ENCODE measurements around the gene CBLC. TPM values are rescaled to one million over a fixed set of nuclear protein-coding genes. Genes with fewer than 3 reads are reported as not detected.
"Not testable (repeated sequence)": the region's sequence is repeated elsewhere in the genome, so short reads cannot be mapped to it uniquely, and the experiment has no call there.

CBLC gene
- total RNA-seq, 4 donors from 2014 or later: 26.9 to 75.7 (median 49.1) TPM

DNA sequence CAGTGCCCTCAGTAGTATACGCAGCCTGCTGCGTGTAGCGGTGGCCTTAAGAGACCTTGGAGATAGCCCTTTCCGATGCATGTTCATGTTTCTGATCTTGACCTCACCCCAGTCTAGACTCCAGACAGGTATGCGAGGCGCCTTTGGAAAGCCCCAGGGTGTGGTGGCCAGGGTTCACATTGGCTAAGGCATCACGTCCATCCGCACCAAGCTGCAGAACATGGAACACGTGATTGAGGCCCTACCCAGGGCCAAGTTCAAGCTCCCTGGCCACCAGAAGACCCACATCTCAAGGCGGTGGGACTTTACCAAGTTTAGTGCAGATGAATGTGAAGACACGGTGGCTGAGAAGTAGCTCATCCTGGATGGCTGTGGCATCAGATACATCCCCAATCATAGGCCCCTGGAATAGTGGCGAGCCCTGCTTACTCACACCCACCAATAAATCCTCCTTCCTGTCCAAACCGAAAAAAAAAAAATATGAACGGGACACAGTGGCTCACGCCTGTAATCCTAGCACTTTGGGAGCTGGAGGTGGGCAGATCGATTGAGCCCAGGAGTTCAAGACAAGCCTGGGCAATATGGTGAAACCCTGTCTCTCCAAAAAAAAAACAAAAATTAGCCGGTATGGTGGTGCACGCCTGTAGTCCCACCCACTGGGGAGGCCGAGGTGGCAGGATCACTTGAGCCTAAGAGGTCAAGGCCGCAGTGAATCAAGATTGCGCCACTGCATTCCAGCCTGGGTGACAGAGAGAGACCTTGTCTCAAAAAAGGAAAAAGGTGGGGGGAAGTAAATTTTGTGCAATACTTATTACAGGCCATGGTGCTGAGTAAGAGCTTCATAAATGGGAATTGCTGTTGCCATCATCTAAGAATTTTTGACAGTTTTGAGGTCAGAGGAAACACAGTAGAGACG, 12.4 kb upstream of the CBLC start:
- intact Hi-C loops (cut with DNase I): no loop called here
- WGBS, 2 donors: 67 to 68% methylated on average over 14 to 16 of the region's 22 CpGs
- H3K4me3 ChIP-seq: no peak overlapping the region
- TF ChIP-seq, protein P1, sequence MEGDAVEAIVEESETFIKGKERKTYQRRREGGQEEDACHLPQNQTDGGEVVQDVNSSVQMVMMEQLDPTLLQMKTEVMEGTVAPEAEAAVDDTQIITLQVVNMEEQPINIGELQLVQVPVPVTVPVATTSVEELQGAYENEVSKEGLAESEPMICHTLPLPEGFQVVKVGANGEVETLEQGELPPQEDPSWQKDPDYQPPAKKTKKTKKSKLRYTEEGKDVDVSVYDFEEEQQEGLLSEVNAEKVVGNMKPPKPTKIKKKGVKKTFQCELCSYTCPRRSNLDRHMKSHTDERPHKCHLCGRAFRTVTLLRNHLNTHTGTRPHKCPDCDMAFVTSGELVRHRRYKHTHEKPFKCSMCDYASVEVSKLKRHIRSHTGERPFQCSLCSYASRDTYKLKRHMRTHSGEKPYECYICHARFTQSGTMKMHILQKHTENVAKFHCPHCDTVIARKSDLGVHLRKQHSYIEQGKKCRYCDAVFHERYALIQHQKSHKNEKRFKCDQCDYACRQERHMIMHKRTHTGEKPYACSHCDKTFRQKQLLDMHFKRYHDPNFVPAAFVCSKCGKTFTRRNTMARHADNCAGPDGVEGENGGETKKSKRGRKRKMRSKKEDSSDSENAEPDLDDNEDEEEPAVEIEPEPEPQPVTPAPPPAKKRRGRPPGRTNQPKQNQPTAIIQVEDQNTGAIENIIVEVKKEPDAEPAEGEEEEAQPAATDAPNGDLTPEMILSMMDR (IDR thresholded peaks at IDR 0.05): no peak
- no peak for TF ChIP-seq POLR2A (IDR thresholded peaks at IDR 0.05)
- DNase-seq: no peak
- peaks cover 0 to 19% (median 3%) of the 10 kb centered on the region in 3 donors for H3K4me1 ChIP-seq
- no peak overlapping the region for H3K27ac ChIP-seq
- H3K36me3 ChIP-seq: peaks cover 3 to 21% (median 5%) of the 10 kb centered on the region in 3 donors
- H3K9me3 ChIP-seq: no peaks in the 10 kb centered on the region
- H3K27me3 ChIP-seq: no peaks in the 10 kb centered on the region

DNA sequence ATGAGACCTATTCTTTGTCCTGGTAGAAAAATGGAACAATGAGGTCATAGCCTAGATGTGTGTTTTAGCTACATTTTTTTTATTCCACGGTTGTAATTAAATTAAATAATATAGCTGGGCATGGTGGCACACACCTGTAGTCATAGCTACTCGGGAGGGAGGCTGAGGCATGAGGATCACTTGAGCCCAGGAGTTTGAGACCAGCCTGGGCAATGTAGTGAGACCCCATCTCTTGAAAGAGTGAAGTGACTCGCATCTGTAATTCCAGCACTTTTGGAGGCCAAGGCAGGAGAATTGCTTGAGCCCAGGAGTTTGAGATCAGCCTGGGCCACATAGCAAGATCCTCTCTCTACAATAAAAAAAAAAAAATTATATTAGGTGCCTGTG, 11.7 kb upstream of the CBLC start:
- intact Hi-C loops (cut with DNase I): no loop called here
- WGBS, 2 donors: 68 to 94% methylated on average over 3 of the region's 3 CpGs
- H3K27ac ChIP-seq: no peak overlapping the region

DNA sequence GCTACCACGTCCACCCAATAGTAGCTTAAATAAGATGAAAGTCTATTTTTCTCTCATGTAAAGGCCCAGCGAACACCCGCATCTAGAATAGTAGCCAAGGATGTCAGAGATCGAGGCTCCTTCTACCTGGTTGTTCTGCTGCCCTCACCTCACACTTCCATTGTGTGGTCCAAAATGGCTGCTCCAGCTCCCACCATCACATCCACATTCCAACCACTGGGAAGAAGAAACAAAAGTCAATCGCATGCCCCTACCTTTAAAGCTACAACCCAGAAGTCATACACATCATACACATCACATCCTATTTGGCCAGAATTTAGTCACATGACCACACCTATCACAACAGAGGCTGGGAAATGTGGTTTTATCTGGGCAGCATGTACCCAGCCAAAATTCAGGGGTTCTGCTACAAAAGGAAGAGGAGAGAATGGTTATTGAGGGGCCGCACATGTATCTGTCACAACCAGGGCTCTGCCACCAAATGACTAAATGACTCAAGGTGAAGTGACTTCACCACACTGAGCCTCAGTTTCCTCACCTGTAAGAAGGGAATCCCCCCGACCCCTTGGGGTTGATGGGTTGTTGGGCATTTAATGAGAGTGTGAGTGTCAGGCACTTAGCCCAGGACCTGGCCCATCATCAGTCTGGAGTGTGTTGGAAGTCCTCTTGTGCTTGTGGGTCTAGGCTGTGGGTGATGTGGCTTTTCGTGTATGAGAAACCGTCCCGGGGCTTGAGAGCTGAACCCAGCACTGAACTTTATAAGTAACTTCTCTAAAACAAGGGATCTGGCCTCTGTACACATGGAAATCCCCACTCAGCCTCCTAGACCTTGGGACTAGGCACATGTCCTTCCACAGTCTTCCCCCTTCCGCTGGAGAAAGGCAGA, 10.2 kb upstream of the CBLC start:
- Histone ChIP-seq H3K27me3 (no peaks in the 10 kb centered on the region), H3K36me3 (no peaks in the 10 kb centered on the region), H3K4me1 (peaks cover 0 to 19% (median 8%) of the 10 kb centered on the region in 3 donors), H3K4me3 (no peak overlapping the region), H3K9me3 (no peaks in the 10 kb centered on the region), H3K27ac (no peak overlapping the region)
- no peak for TF ChIP-seq POLR2A (IDR thresholded peaks at IDR 0.05)
- TF ChIP-seq, protein P1 (IDR thresholded peaks at IDR 0.05): no peak
- intact Hi-C loops (cut with DNase I): no loop called here
- no peak for DNase-seq
- 78 to 85% methylated on average over 8 of the region's 11 CpGs for WGBS, 2 donors

More for the DNA sequence above, 11.7 kb upstream of the CBLC start:
- TF ChIP-seq, protein P1 (IDR thresholded peaks at IDR 0.05): no peak
- no peak for TF ChIP-seq POLR2A (IDR thresholded peaks at IDR 0.05)
- no peaks in the 10 kb centered on the region for H3K9me3 ChIP-seq
- H3K27me3 ChIP-seq: no peaks in the 10 kb centered on the region
- DNase-seq: no peak
- H3K36me3 ChIP-seq: peaks cover 0 to 14% (median 0%) of the 10 kb centered on the region in 3 donors
- peaks cover 0 to 20% (median 7%) of the 10 kb centered on the region in 3 donors for H3K4me1 ChIP-seq
- H3K4me3 ChIP-seq: no peak overlapping the region

DNA sequence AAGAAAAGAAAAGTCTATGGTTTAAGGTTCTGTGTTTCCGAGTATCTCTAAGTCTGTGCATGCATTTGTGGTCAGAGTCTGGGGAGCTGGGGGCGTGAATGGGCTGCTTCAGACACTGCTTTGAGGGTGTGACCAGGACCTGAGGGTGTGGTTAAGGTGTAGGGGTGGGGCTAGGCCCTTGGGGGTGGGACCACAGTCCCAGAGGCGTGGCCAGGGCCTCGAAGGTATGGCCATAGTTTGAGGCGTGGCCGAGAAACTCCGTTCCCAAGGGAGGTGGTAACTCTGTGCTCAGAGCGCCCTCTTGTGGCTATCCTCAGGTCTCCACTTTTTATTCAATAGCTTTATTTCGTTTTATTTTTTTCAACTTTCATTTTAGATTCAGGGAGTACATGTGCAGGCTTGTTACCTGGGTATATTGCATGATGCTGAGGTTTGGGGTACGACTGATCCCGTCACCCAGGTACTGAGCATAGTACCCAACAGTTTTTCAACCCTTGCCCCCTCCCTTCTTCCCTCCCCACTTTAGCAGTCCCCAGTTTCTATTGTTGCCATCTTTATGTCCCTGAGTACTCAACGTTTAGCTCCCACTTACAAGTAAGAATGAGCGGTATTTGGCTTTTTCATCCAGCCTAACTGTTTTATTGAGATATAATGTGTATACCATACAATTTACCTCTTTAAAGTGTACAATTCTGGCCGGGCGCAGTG, 7.0 kb upstream of the CBLC start:
- Histone ChIP-seq H3K36me3 (no peaks in the 10 kb centered on the region), H3K4me3 (peak overlapping the region in 1 of 4 donors; percentile 28), H3K27me3 (no peaks in the 10 kb centered on the region), H3K9me3 (no peaks in the 10 kb centered on the region), H3K27ac (peak overlapping the region in 3 of 4 donors; percentile 44 to 67 (median 48)), H3K4me1 (peaks cover 4 to 35% (median 16%) of the 10 kb centered on the region in 3 donors)
- TF ChIP-seq POLR2A (IDR thresholded peaks at IDR 0.05): no peak
- TF ChIP-seq, protein P1 (IDR thresholded peaks at IDR 0.05): peak; percentile 82 to 96 (median 92)
- intact Hi-C loops (cut with DNase I): loop anchor here (5.0 kb wide), 1 partner anchor 48 kb away; no protein-coding TSS in a partner anchor
- DNase-seq: peak; percentile 83
- 13% methylated on average over 15 of the region's 15 CpGs for WGBS, 2 donors

DNA sequence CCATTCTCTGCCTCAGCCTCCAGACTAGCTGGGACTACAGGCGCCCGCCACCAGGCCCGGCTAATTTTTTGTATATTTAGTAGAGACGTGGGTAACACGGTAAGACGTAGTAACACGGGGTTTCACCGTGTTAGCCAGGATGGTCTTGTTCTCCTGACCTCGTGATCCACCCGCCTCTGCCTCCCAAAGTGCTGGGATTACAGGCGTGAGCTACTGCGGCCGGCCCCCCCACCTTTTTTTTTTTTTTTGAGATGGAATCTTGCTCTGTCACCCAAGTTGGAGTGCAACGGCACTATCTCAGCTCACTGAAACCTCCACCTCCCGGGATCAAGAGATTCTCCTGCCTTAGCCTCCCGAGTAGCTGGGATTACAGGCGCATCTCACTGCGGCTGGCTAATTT, 5.5 kb upstream of the CBLC start:
- WGBS, 2 donors: 82 to 97% methylated on average over 5 to 14 of the region's 18 CpGs
- H3K4me1 ChIP-seq: peaks cover 10 to 48% (median 21%) of the 10 kb centered on the region in 3 donors
- intact Hi-C loops (cut with DNase I): loop anchor here (5.0 kb wide), 1 partner anchor 50 kb away; no protein-coding TSS in a partner anchor

More for the DNA sequence above, 5.5 kb upstream of the CBLC start:
- not testable (repeated sequence) for DNase-seq, H3K9me3 ChIP-seq, H3K36me3 ChIP-seq, H3K27me3 ChIP-seq, H3K4me3 ChIP-seq, H3K27ac ChIP-seq
